Osteocyte (in vitro differentiated cells): Measurements from ENCODE around the gene PRR12. TPM values are rescaled to one million over a fixed set of nuclear protein-coding genes. Genes with fewer than 3 reads are reported as not detected.

Source experiments
- DNase-seq: peaks from one replicate; pipeline ENCODE4 v3.0.0; 2021; ENCODE audit warnings: mixed read lengths; ENCODE audit not compliant: unreplicated experiment; ENCODE audit errors: extremely low spot score
- H3K27ac Mint-ChIP-seq: one replicate; pipeline ENCODE4 v1.8.0; 2021; ENCODE audit warnings: mild to moderate bottlenecking, mixed read lengths; ENCODE audit not compliant: unreplicated experiment
- H3K27me3 Mint-ChIP-seq: one replicate; pipeline ENCODE4 v1.8.0; 2021; ENCODE audit warnings: mixed read lengths; ENCODE audit not compliant: unreplicated experiment
- H3K36me3 Mint-ChIP-seq: one replicate; pipeline ENCODE4 v1.8.0; 2021; ENCODE audit warnings: mixed read lengths; ENCODE audit not compliant: unreplicated experiment
- H3K4me1 Mint-ChIP-seq: one replicate; pipeline ENCODE4 v1.8.0; 2021; ENCODE audit warnings: mixed read lengths; ENCODE audit not compliant: unreplicated experiment
- H3K4me3 Mint-ChIP-seq: one replicate; pipeline ENCODE4 v1.8.0; 2021; ENCODE audit warnings: mild to moderate bottlenecking, moderate library complexity, mixed read lengths; ENCODE audit not compliant: unreplicated experiment
- H3K9me3 Mint-ChIP-seq: one replicate; pipeline ENCODE4 v1.8.0; 2021; ENCODE audit warnings: mixed read lengths; ENCODE audit not compliant: unreplicated experiment
- CTCF ChIP-seq: fragments of 200-600 bp; sonication (generic); IDR thresholded peaks from 2 replicates; pipeline ENCODE4 v1.5.0; 2021; ENCODE audit warnings: antibody characterized with exemption, mild to moderate bottlenecking, moderate library complexity
- total RNA-seq: library from RNA; stranded (reverse); gene quantifications from 2 replicates; pipeline ENCODE4 v1.2.1, GENCODE V29; 2021

Gene PRR12
- total RNA-seq, 1 donor from 2014 or later = 31.6 TPM

GRCh38 chr19:49601482-49602038 is 10.6 kb downstream of the PRR12 start:
- Mint-ChIP-seq H3K4me1 (no peaks in the 10 kb centered on the region), H3K27me3 (no peaks in the 10 kb centered on the region), H3K4me3 (no peak overlapping the region), H3K27ac (no peak overlapping the region), H3K9me3 (no peaks in the 10 kb centered on the region), H3K36me3 (peaks cover 29% of the 10 kb centered on the region)
- DNase-seq = no peak
- no peak for TF ChIP-seq CTCF

GRCh38 chr19:49602806-49603205 is 11.8 kb downstream of the PRR12 start:
- peaks cover 32% of the 10 kb centered on the region for H3K36me3 Mint-ChIP-seq
- no peaks in the 10 kb centered on the region for H3K4me1 Mint-ChIP-seq
- no peak for DNase-seq
- H3K9me3 Mint-ChIP-seq = no peaks in the 10 kb centered on the region
- no peak overlapping the region for H3K4me3 Mint-ChIP-seq
- TF ChIP-seq CTCF = no peak
- H3K27ac Mint-ChIP-seq = no peak overlapping the region
- H3K27me3 Mint-ChIP-seq = no peaks in the 10 kb centered on the region

GRCh38 chr19:49605605-49606004 is 14.6 kb downstream of the PRR12 start:
- H3K9me3 Mint-ChIP-seq = no peaks in the 10 kb centered on the region
- no peak overlapping the region for H3K27ac Mint-ChIP-seq
- DNase-seq = no peak

GRCh38 chr19:49609499-49610092 is 18.6 kb downstream of the PRR12 start:
- Mint-ChIP-seq H3K27me3 (no peaks in the 10 kb centered on the region), H3K4me3 (no peak overlapping the region), H3K36me3 (peaks cover 3% of the 10 kb centered on the region), H3K9me3 (no peaks in the 10 kb centered on the region), H3K27ac (no peak overlapping the region), H3K4me1 (peaks cover 21% of the 10 kb centered on the region)
- no peak for DNase-seq
- TF ChIP-seq CTCF = no peak

More at GRCh38 chr19:49605605-49606004, 14.6 kb downstream of the PRR12 start:
- Mint-ChIP-seq H3K36me3 (peaks cover 20% of the 10 kb centered on the region), H3K4me3 (no peak overlapping the region), H3K27me3 (no peaks in the 10 kb centered on the region), H3K4me1 (no peaks in the 10 kb centered on the region)
- TF ChIP-seq CTCF = no peak

GRCh38 chr19:49613374-49613773 is 22.4 kb downstream of the PRR12 start:
- DNase-seq = no peak
- H3K27me3 Mint-ChIP-seq = no peaks in the 10 kb centered on the region
- peaks cover 11% of the 10 kb centered on the region for H3K36me3 Mint-ChIP-seq
- no peaks in the 10 kb centered on the region for H3K9me3 Mint-ChIP-seq
- H3K4me3 Mint-ChIP-seq = no peak overlapping the region
- no peak for TF ChIP-seq CTCF
- H3K27ac Mint-ChIP-seq = peak overlapping the region; percentile 81
- peaks cover 21% of the 10 kb centered on the region for H3K4me1 Mint-ChIP-seq
